Measurements from ENCODE around the gene FOXL2. TPM values are rescaled to one million over a fixed set of nuclear protein-coding genes. Genes with fewer than 3 reads are reported as not detected.

Gene FOXL2
- total RNA-seq (2013; cell fraction: nucleolus; rRNA removed): not detected in 2 replicates
- total RNA-seq (2014; rRNA removed) (not detected in 2 replicates), total RNA-seq (2014; rRNA removed; fragmentation: Illumina TruSeq; extraction: Trizol) (not detected in 2 replicates), total RNA-seq (2021) (0.08 TPM in 1 of 2 replicates, not detected in the other), polyA plus RNA-seq (2011; rRNA removed) (not detected in 2 replicates), polyA plus RNA-seq (2014; fragmentation: Illumina TruSeq; extraction: Trizol) (not detected in 2 replicates), polyA plus RNA-seq (2014; fragmentation: Nextera tagmentation; extraction: Ambion mirVana) (not detected), polyA plus RNA-seq (2014; rRNA removed) (not detected in 2 replicates), polyA plus RNA-seq (2016; fragmentation: Nextera tagmentation; extraction: Ambion mirVana) (not detected), polyA minus RNA-seq (2011; rRNA and poly(A)+ RNA removed) (not detected in 2 replicates), Bru-seq, nascent RNA (not detected), BruChase-seq, experiment 1, labeled RNA remaining after a 6-hour chase (not detected), BruChase-seq, experiment 2, labeled RNA remaining after a 2-hour chase (not detected)
- not detected for polyA plus RNA-seq (2011; ENCODE audit: low read depth)
- not detected in 2 replicates for polyA plus RNA-seq (2011; cell fraction: cytosol; rRNA removed)
- polyA plus RNA-seq (2011; cell fraction: nucleus; rRNA removed): not detected in 2 replicates
- polyA plus RNA-seq (2012): not detected in 2 replicates
- 0.40 TPM in 1 of 2 replicates, not detected in the other for polyA minus RNA-seq (2011; cell fraction: cytosol; rRNA and poly(A)+ RNA removed)
- not detected in 2 replicates for polyA minus RNA-seq (2011; cell fraction: nucleus; rRNA and poly(A)+ RNA removed)
- long read RNA-seq, experiment 1: 0 reads
- long read RNA-seq, experiment 2: 0 reads

DNA sequence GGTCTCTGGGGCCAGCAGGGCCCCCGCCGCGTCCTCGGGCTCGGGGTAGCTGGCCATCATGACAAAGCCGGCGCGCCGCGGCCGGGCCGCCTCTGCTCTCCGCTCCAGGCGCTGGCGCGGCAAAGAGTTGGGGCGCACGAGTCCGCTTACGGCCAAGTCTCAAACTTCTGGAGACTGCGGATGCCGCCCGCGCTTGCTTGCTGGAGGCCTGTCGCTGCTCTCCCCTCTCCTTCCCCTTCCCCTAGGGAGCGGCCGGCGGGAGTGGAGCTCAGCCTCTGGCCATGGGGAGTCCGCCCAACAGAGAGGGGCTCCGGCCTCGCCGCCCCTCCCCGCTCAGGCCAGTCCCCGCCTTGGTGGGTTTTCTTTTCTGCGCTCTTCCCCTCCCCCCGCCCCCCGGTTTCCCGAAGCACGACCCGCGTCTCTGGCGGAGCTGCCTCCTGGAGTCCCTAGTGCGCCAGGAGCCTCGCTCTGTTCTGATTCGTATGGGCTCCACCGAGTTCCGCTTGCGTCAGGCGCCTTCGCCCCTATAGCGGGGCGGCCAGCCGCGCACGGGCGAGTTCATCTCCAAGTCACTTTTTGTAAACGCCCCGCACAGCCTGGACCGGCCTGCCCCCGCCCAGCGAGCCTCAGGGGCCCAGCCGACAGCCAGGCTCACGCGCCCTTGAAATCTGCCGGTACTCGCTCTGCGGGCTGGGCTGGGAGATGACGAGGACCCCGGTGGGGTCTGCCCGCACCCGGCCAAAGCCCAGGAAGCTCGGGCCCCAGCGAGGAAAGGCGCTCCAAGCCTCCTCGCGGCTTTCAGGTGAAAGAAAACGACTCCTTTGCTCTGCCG lies at the start of gene FOXL2, which contains the start of gene FOXL2NB:
Gene FOXL2 (minus strand): TSS at position 475 of the 832 bp plus-strand sequence. CDS start 415 bp downstream, at position 60.
Gene FOXL2NB (plus strand): TSS at position 555 of the 832 bp plus-strand sequence. CDS start 148 bp downstream, at position 703.
- RAD21 ChIA-PET (ENCODE audit: unreplicated experiment): no interaction called here
- Histone ChIP-seq H3K27ac (ENCODE audit: control insufficient read depth, insufficient read depth) (no peak within 1 kb of the TSS), H2AFZ (ENCODE audit: control insufficient read depth, low read depth, low read length) (no peak within 1 kb of the TSS), H3K4me2 (ENCODE audit: control insufficient read depth, insufficient read depth) (no peak within 1 kb of the TSS), H3K79me2 (ENCODE audit: control insufficient read depth, insufficient read depth, low read length) (no peaks in the 10 kb centered on the region), H3K27me3 (replicated peaks in 1 of 2; ENCODE audit: control insufficient read depth in 2 of 2, insufficient read depth in 2 of 2, low read length in 1 of 2) (peaks cover 24 to 25% of the 10 kb centered on the region in 2 experiments), H3K4me3 (no peak within 1 kb of the TSS), H3K9ac (ENCODE audit: control insufficient read depth, insufficient read depth, low read length) (no peak within 1 kb of the TSS), H3K36me3 (ENCODE audit: control insufficient read depth in 2 of 2, insufficient read depth in 2 of 2, low read length in 1 of 2) (no peaks in the 10 kb centered on the region), H3K9me3 (replicated peaks; ENCODE audit: control insufficient read depth, insufficient read depth, low read length) (no peaks in the 10 kb centered on the region; the same call in 2 of the 3 replicates), H3K4me1 (ENCODE audit: control insufficient read depth, insufficient read depth, low read length) (no peaks in the 10 kb centered on the region), H4K20me1 (ENCODE audit: control insufficient read depth, insufficient read depth) (0 out of 2 replicates have a peak, but pooled peaks cover 3% of the 10 kb centered on the region)
- intact Hi-C loops (cut with micrococcal nuclease; ENCODE audit: unreplicated experiment): loop anchor here (10.0 kb wide), 1 partner anchor 148 kb away; no protein-coding TSS in a partner anchor
- in situ Hi-C loops (cut with MboI): loop anchor here (25.0 kb wide), 1 partner anchor 1185 kb away; the partner anchor contains the start of gene SOX14
- POLR2A ChIA-PET: no interaction called here
- ATAC-seq: no peak
- CTCF ChIA-PET: no interaction called here
- WGBS (ENCODE audit: insufficient coverage, insufficient replicate concordance, low lambda C conversion rate, missing lambda C conversion rate): 28% methylated on average over 59 of the region's 78 CpGs
- TF ChIP-seq SUZ12 (IDR thresholded peaks at IDR 0.05; ENCODE audit: unreplicated experiment) (peak; percentile 29), CBX3 (IDR thresholded peaks at IDR 0.05; ENCODE audit: borderline replicate concordance, low read depth) (no peak)
- no peak for FAIRE-seq
- BruUV-seq (replicated peaks): no TSS peak
- no peak for DNase-seq (ENCODE audit: low read depth, low spot score)
- SMC1A ChIA-PET (ENCODE audit: uncharacterized antibody, unreplicated experiment): no interaction called here
